GM21423 (cell line): ENCODE data around the gene PARP14.
"Not testable (repeated sequence)": the region's sequence is repeated elsewhere in the genome, so short reads cannot be mapped to it uniquely, and the experiment has no call there.

Experiments
- ATAC-seq: cut with Tn5 transposase; IDR thresholded peaks from one replicate; pipeline ENCODE4 v1.9.1; 2021; ENCODE audit warnings: mild to moderate bottlenecking, moderate library complexity; ENCODE audit not compliant: unreplicated experiment

The PARP14 gene

GRCh38 chr3:122680475-122681283 is at the start of gene PARP14:
Gene PARP14, plus strand, starts transcription at chr3:122680839. Its CDS starts 45 bp downstream, at chr3:122680884.
- ATAC-seq = peak; percentile 49

GRCh38 chr3:122635789-122636188 is 44.9 kb upstream of the PARP14 start:
- no peak for ATAC-seq

- ATAC-seq = no peak
Measured at GRCh38 chr3:122636697-122637096, 43.9 kb upstream of the PARP14 start.

- no peak for ATAC-seq
Measured at GRCh38 chr3:122640437-122640999, 40.1 kb upstream of the PARP14 start.

GRCh38 chr3:122642935-122643334 is 37.7 kb upstream of the PARP14 start:
- ATAC-seq = peak; percentile 60

- ATAC-seq = peak; percentile 64
Measured at GRCh38 chr3:122646146-122646988, 34.3 kb upstream of the PARP14 start.

GRCh38 chr3:122651233-122651907 is 29.3 kb upstream of the PARP14 start:
- not testable (repeated sequence) for ATAC-seq

GRCh38 chr3:122651962-122652361 is 28.7 kb upstream of the PARP14 start:
- not testable (repeated sequence) for ATAC-seq

- ATAC-seq = not testable (repeated sequence)
Measured at GRCh38 chr3:122658336-122658735, 22.3 kb upstream of the PARP14 start.

- no peak for ATAC-seq
Measured at GRCh38 chr3:122660297-122660974, 20.2 kb upstream of the PARP14 start.

- no peak for ATAC-seq
Measured at GRCh38 chr3:122661633-122662032, 19.0 kb upstream of the PARP14 start.

- ATAC-seq = no peak
Measured at GRCh38 chr3:122662505-122662904, 18.1 kb upstream of the PARP14 start.

GRCh38 chr3:122665226-122665786 is 15.3 kb upstream of the PARP14 start:
- no peak for ATAC-seq

- no peak for ATAC-seq
Measured at GRCh38 chr3:122665881-122666280, 14.8 kb upstream of the PARP14 start.

GRCh38 chr3:122668930-122669730 is 11.5 kb upstream of the PARP14 start:
- peak; percentile 68 for ATAC-seq

GRCh38 chr3:122671553-122671952 is 9.1 kb upstream of the PARP14 start:
- ATAC-seq = no peak

GRCh38 chr3:122674339-122674738 is 6.3 kb upstream of the PARP14 start:
- no peak for ATAC-seq

- no peak for ATAC-seq
Measured at GRCh38 chr3:122676759-122677158, 3.9 kb upstream of the PARP14 start.

- no peak for ATAC-seq
Measured at GRCh38 chr3:122677216-122677615, 3.4 kb upstream of the PARP14 start.
